GM13977 (cell line): ENCODE measurements around the gene HPS6.

Source experiments
- DNase-seq: peaks from one replicate; pipeline ENCODE4 v3.0.0; 2012; ENCODE audit warnings: low spot score
- in situ Hi-C: fragments of 300-500 bp; cut with MboI; formaldehyde crosslinking; loops from one replicate; pipeline ENCODE4 v1.12.0; 2022; ENCODE audit warnings: low sequenced_read_pairs, low pct_unique_long_range_greater_than_20kb, mixed read lengths, inconsistent platforms; ENCODE audit not compliant: unreplicated experiment
- TF ChIP-seq, protein P1 (sequence below): IDR thresholded peaks from 2 replicates; pipeline ENCODE4 v1.5.1; 2012; ENCODE audit warnings: mild to moderate bottlenecking, control low read depth; ENCODE audit not compliant: insufficient read depth; ENCODE audit errors: extremely low read depth, missing control alignments

HPS6 gene

DNA sequence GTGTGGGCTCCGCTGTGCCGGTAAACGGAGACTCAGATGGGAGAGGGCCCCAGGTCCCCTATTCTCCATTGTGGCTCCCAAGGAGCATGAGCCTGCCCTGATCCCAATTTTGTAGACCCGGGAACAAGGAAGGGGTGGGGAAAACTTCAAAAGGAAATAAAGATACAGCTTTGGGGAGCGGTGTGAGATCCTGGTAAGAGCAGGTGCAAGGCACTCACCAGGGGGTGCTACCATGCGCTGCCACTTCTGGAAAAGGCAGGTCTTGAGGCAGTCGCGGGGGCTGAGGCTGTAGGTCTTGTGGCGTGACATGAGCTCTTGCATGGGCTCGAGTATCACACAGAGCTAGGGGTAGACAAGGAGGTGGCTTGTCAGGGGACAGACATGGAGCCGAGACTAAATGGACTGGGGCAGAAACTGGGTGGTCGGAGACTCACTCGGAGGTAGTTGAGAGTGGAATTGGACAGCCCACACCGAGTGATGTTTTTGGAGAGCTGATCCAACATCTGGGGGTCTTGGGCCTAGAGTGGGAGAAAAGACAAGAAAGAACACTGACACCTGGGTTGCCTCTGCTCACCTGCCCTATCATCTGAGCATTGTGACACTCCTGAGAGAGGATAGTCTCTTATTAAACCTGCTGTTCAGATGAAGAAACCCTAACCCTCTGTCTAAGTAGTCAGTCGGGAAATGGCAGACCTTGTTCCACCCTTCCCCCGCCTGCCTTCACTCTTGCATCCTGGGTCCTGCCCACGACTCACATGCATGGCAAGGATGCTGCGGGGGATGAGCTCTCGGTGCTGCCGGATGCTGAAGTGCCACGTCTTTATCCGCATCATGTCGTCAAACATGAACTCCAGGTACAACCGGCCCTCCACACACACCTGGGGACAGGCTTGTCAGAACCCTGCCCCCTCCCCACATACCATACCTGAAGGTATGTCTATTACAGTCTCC, 44.3 kb downstream of the HPS6 start:
- TF ChIP-seq, protein P1, sequence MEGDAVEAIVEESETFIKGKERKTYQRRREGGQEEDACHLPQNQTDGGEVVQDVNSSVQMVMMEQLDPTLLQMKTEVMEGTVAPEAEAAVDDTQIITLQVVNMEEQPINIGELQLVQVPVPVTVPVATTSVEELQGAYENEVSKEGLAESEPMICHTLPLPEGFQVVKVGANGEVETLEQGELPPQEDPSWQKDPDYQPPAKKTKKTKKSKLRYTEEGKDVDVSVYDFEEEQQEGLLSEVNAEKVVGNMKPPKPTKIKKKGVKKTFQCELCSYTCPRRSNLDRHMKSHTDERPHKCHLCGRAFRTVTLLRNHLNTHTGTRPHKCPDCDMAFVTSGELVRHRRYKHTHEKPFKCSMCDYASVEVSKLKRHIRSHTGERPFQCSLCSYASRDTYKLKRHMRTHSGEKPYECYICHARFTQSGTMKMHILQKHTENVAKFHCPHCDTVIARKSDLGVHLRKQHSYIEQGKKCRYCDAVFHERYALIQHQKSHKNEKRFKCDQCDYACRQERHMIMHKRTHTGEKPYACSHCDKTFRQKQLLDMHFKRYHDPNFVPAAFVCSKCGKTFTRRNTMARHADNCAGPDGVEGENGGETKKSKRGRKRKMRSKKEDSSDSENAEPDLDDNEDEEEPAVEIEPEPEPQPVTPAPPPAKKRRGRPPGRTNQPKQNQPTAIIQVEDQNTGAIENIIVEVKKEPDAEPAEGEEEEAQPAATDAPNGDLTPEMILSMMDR: no peak
- no peak for DNase-seq
- in situ Hi-C loops: no loop called here

DNA sequence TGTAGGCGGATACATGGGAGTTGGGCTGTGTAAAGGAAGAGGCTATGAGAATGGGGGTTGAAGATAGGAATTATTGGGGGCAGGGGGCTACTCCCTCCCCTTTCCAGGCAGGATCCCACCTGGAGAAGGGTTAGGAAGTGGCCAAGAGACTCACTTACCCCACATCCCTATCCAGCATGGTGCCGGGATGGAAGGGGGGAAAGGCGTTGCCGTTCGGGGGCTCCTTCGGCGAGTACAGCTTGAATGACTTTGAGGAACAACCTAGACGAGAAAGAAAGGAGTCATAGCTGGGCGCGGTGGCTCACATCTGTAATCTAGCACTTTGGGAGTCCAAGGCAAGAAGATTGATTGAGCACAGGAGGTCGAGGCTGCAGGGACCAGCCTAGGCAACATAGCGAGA, 46.1 kb downstream of the HPS6 start:
- TF ChIP-seq, protein P1: no peak
- DNase-seq: no peak
- in situ Hi-C loops: no loop called here

DNA sequence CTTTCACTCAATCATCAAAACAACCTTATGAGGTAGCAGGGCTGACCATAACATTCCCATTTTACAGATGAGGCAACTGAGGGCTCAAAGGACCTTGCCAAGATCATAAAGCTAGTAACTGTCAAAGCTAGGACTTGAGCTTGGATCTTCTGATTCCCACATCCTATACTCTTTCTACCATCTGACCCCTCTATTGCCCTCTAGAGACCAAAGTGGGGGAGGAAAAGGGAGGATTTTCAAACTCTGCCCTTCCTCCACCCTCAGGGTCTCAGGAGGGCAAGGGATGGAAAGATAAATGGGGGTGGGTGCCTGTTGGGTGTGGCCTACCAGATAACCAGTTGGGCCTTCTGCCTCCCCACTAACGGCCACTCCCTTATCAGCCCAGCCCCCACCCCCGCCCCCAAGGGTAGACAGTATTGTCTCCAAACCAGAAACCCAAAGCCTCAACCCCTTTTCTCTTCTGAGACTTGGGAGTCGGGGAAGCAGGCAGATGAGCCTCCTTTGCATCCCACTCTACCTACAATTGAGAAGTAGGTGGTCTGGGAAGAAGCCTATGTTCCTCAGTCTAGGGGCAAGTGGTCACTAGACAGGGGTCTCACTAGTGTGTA, 47.2 kb downstream of the HPS6 start:
- in situ Hi-C loops: no loop called here
- DNase-seq: no peak

DNA sequence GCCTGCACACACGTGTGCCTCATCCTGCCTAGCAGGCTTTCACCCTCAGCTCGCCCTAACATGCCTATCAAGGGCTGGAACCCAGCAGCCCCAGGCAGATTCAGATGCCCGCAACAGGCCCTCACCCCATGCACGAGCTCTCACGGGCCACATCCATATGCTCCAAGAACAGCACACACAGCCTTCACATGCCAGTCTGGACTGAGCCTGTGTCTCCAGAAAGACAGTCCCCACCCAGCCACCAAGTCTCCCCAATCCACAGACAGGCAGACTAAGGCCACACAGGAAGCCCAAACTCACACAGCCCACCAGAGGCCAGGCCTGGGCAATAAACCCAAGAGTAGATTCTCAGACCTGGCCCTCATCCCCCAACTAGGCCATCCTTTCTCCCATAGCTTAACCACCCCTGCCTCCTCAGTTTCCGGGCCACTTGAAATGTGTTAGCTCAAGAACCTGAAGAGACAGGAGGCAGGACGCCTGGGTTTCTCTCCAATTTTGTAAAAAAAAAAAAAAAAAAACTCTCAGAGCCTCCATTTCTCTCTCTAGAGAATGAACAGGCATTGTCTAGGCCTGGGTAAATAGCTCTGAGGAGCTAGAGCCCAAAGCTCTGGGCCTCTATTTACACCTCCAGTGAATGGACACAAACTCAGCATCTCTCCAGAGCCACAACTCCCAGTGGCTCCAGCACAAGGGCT, 48.3 kb downstream of the HPS6 start:
- DNase-seq: no peak
- in situ Hi-C loops: no loop called here
- TF ChIP-seq, protein P1: no peak

More for the DNA sequence above, 47.2 kb downstream of the HPS6 start:
- TF ChIP-seq, protein P1: peak; percentile 24

DNA sequence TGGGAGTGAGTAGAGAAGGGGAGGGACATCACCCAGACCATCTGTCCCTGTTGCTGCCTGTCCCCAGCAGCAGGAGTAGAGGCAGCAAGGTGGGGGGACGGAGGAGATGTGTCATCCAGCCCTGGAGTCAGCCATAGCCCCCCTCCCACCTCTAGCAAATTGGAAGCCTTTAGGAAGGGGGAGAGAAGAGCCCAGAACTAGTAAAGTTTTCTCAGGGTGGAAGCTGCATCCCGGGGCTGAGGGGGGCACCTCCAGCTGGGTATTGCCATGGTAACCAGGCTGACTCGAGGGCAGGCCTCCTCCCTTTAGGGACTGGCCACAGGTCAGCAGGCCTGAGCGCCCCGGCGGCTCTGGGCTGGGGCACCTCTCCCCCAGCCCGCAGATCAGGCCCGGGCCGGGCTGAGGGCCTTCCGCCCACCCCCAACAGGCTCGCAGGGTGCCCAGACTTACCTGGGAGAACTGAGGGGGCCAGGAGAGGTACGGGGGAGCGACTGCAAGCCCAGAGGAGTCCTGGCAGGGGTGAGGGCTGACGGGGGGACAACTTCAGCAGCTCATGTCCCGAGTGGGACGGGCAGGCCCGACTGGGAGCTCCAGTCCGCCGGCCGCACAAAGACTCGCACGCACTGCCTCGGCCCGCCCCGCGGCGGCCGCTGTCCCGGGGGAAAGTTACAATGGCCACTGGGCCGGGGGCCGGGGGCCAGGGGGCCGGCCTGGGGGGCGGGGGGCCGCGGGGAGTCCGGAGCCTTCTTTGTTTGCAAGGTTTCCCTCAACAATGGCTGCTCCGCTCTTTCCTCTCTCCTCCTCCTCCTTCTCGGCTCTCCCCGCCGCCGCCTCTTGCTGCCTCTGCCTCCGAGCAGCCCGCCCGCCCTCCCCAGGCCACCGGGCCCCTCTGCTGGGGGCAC, 49.1 kb downstream of the HPS6 start:
- TF ChIP-seq, protein P1: no peak
- no peak for DNase-seq

More for the DNA sequence above, 49.1 kb downstream of the HPS6 start:
- in situ Hi-C loops: no loop called here
